Effector memory CD8-positive, alpha-beta T cell (primary cell): ENCODE results near the gene ZFYVE19.

ENCODE experiments used
- ATAC-seq: fragments of 150-1000 bp; cut with Tn5 transposase; replicated peaks from 2 replicates; pipeline ENCODE4 v1.10.0; 2021; ENCODE audit warnings: mild to moderate bottlenecking, moderate library complexity
- DNase-seq, 3 experiments: peaks; one replicate each; pipeline ENCODE4 v3.0.0; 2021
- H3K27ac Mint-ChIP-seq, 2 donors: one replicate each; pipeline ENCODE4 v1.8.0; 2022; ENCODE audit warnings: mild to moderate bottlenecking in 2 of 2, mixed read lengths in 2 of 2, moderate library complexity in 2 of 2
- H3K27me3 Mint-ChIP-seq, 2 donors: one replicate each; pipeline ENCODE4 v1.8.0; 2022; ENCODE audit warnings: mixed read lengths in 2 of 2
- H3K36me3 Mint-ChIP-seq: one replicate; pipeline ENCODE4 v1.8.0; 2022; ENCODE audit warnings: mild to moderate bottlenecking, moderate library complexity, mixed read lengths; ENCODE audit not compliant: insufficient read depth
- H3K4me1 Mint-ChIP-seq, 2 donors: one replicate each; pipeline ENCODE4 v1.8.0; 2022; ENCODE audit warnings: low read depth in 2 of 2, mixed read lengths in 2 of 2
- H3K4me3 Mint-ChIP-seq, 2 donors: one replicate each; pipeline ENCODE4 v1.8.0; 2022; ENCODE audit warnings: mild to moderate bottlenecking in 2 of 2, mixed read lengths in 2 of 2, moderate library complexity in 2 of 2
- H3K9me3 Mint-ChIP-seq, 2 donors: one replicate each; pipeline ENCODE4 v1.8.0; 2022; ENCODE audit warnings: mixed read lengths in 2 of 2
- total RNA-seq, 9 experiments: gene quantifications; one replicate each; lab custom pipeline; 2026; lab: John Stamatoyannopoulos, UW

The ZFYVE19 gene
- 18.1 to 42.4 (median 32.0) reads per million in 9 experiments for total RNA-seq

GRCh38 chr15:40807028-40807887 is at the start of gene ZFYVE19, which contains the start of gene DNAJC17:
Gene ZFYVE19, plus strand, starts transcription at chr15:40807089. Its CDS starts 501 bp downstream, at chr15:40807590.
Gene DNAJC17, minus strand, starts transcription at chr15:40807473. Its CDS starts 27 bp downstream, at chr15:40807446.
- no peaks in the 10 kb centered on the region for H3K27me3 Mint-ChIP-seq
- peaks cover 14 to 15% of the 10 kb centered on the region in 2 donors for H3K4me1 Mint-ChIP-seq
- DNase-seq (peak; percentile 89 to 91 (median 91)), ATAC-seq (peak; percentile 97)
- H3K27ac Mint-ChIP-seq, result peak within 1 kb of the TSS; percentile 91
- H3K36me3 Mint-ChIP-seq, result peaks cover 7% of the 10 kb centered on the region
- H3K4me3 Mint-ChIP-seq, result peak within 1 kb of the TSS; percentile 92
- H3K9me3 Mint-ChIP-seq, result no peaks in the 10 kb centered on the region

GRCh38 chr15:40759961-40760360 is 46.9 kb upstream of the ZFYVE19 start:
- no peaks in the 10 kb centered on the region for H3K9me3 Mint-ChIP-seq
- no peak overlapping the region for H3K27ac Mint-ChIP-seq
- no peak overlapping the region for H3K4me3 Mint-ChIP-seq
- H3K27me3 Mint-ChIP-seq, result no peaks in the 10 kb centered on the region
- DNase-seq (no peak), ATAC-seq (no peak)
- peaks cover 8 to 16% of the 10 kb centered on the region in 2 donors for H3K4me1 Mint-ChIP-seq
- H3K36me3 Mint-ChIP-seq, result peaks cover 6% of the 10 kb centered on the region

GRCh38 chr15:40762919-40763800 is 43.7 kb upstream of the ZFYVE19 start:
- H3K4me1 Mint-ChIP-seq, result peaks cover 13 to 27% of the 10 kb centered on the region in 2 donors
- no peak for DNase-seq
- H3K9me3 Mint-ChIP-seq, result no peaks in the 10 kb centered on the region
- no peak for ATAC-seq
- peaks cover 10% of the 10 kb centered on the region for H3K36me3 Mint-ChIP-seq
- peak overlapping the region; percentile 78 to 87 for H3K4me3 Mint-ChIP-seq
- H3K27me3 Mint-ChIP-seq, result no peaks in the 10 kb centered on the region
- peak overlapping the region; percentile 92 to 93 for H3K27ac Mint-ChIP-seq

GRCh38 chr15:40763801-40764628 is 42.9 kb upstream of the ZFYVE19 start, which contains the start of gene GCHFR:
Gene GCHFR, plus strand, starts transcription at chr15:40764068. Its CDS starts 113 bp downstream, at chr15:40764181.
- H3K27ac Mint-ChIP-seq, result peak within 1 kb of the TSS; percentile 92 to 93
- H3K36me3 Mint-ChIP-seq, result peaks cover 10% of the 10 kb centered on the region
- ATAC-seq, result peak; percentile 30
- no peaks in the 10 kb centered on the region for H3K27me3 Mint-ChIP-seq
- peaks cover 17 to 35% of the 10 kb centered on the region in 2 donors for H3K4me1 Mint-ChIP-seq
- DNase-seq, result peak; percentile 42 to 45 (median 45)
- peak within 1 kb of the TSS; percentile 78 to 87 for H3K4me3 Mint-ChIP-seq
- H3K9me3 Mint-ChIP-seq, result no peaks in the 10 kb centered on the region

GRCh38 chr15:40764629-40765103 is 42.2 kb upstream of the ZFYVE19 start:
- Mint-ChIP-seq H3K4me3 (peak overlapping the region; percentile 78 to 87), H3K27me3 (no peaks in the 10 kb centered on the region), H3K27ac (peak overlapping the region; percentile 92 to 93), H3K4me1 (peaks cover 22 to 41% of the 10 kb centered on the region in 2 donors), H3K36me3 (peaks cover 15% of the 10 kb centered on the region), H3K9me3 (no peaks in the 10 kb centered on the region)
- DNase-seq, result no peak
- ATAC-seq, result no peak

GRCh38 chr15:40766194-40766815 is 40.6 kb upstream of the ZFYVE19 start:
- Mint-ChIP-seq H3K36me3 (peaks cover 16% of the 10 kb centered on the region), H3K27me3 (no peaks in the 10 kb centered on the region), H3K27ac (peak overlapping the region; percentile 92 to 93), H3K9me3 (no peaks in the 10 kb centered on the region), H3K4me1 (peaks cover 28 to 47% of the 10 kb centered on the region in 2 donors), H3K4me3 (peak overlapping the region in 1 of 2 donors; percentile 87)
- no peak for ATAC-seq
- no peak for DNase-seq

GRCh38 chr15:40766906-40767837 is 39.7 kb upstream of the ZFYVE19 start:
- DNase-seq (no peak), ATAC-seq (no peak)
- H3K4me3 Mint-ChIP-seq, result no peak overlapping the region
- no peaks in the 10 kb centered on the region for H3K9me3 Mint-ChIP-seq
- no peaks in the 10 kb centered on the region for H3K27me3 Mint-ChIP-seq
- H3K36me3 Mint-ChIP-seq, result peaks cover 21% of the 10 kb centered on the region
- peaks cover 28 to 47% of the 10 kb centered on the region in 2 donors for H3K4me1 Mint-ChIP-seq
- no peak overlapping the region for H3K27ac Mint-ChIP-seq

- ATAC-seq (no peak), DNase-seq (no peak)
- Mint-ChIP-seq H3K4me1 (peaks cover 28 to 47% of the 10 kb centered on the region in 2 donors), H3K9me3 (no peaks in the 10 kb centered on the region), H3K27me3 (no peaks in the 10 kb centered on the region), H3K4me3 (peak overlapping the region in 1 of 2 donors; percentile 47), H3K36me3 (peaks cover 18% of the 10 kb centered on the region), H3K27ac (peak overlapping the region in 1 of 2 donors; percentile 91)
Measured at GRCh38 chr15:40767838-40768500, 38.9 kb upstream of the ZFYVE19 start.

GRCh38 chr15:40768521-40769273 is 38.2 kb upstream of the ZFYVE19 start:
- H3K27ac Mint-ChIP-seq, result peak overlapping the region; percentile 84 to 91
- ATAC-seq, result no peak
- H3K27me3 Mint-ChIP-seq, result no peaks in the 10 kb centered on the region
- H3K4me1 Mint-ChIP-seq, result peaks cover 28 to 44% of the 10 kb centered on the region in 2 donors
- peaks cover 15% of the 10 kb centered on the region for H3K36me3 Mint-ChIP-seq
- peak overlapping the region; percentile 47 to 74 for H3K4me3 Mint-ChIP-seq
- H3K9me3 Mint-ChIP-seq, result no peaks in the 10 kb centered on the region
- no peak for DNase-seq

- peak; percentile 25 for ATAC-seq
- DNase-seq, result peak; percentile 13 to 26 (median 25)
- H3K4me1 Mint-ChIP-seq, result peaks cover 28 to 41% of the 10 kb centered on the region in 2 donors
- H3K4me3 Mint-ChIP-seq, result peak within 1 kb of the TSS; percentile 60 to 74
- no peaks in the 10 kb centered on the region for H3K27me3 Mint-ChIP-seq
- peaks cover 18% of the 10 kb centered on the region for H3K36me3 Mint-ChIP-seq
- peak within 1 kb of the TSS; percentile 84 to 91 for H3K27ac Mint-ChIP-seq
- no peaks in the 10 kb centered on the region for H3K9me3 Mint-ChIP-seq
Measured at GRCh38 chr15:40769274-40770146, 37.4 kb upstream of the ZFYVE19 start, which contains the start of gene C15orf62. Gene C15orf62, plus strand, starts transcription at chr15:40769980. Its CDS starts 516 bp downstream, at chr15:40770496.
